ENCODE results near the gene SLN. TPM values are rescaled to one million over a fixed set of nuclear protein-coding genes. Genes with fewer than 3 reads are reported as not detected.
A peak's percentile ranks its signal among the peaks of the same experiment; 100 is the strongest.

Gene SLN
- total RNA-seq, 2 experiments from 2014 or later = not detected

DNA sequence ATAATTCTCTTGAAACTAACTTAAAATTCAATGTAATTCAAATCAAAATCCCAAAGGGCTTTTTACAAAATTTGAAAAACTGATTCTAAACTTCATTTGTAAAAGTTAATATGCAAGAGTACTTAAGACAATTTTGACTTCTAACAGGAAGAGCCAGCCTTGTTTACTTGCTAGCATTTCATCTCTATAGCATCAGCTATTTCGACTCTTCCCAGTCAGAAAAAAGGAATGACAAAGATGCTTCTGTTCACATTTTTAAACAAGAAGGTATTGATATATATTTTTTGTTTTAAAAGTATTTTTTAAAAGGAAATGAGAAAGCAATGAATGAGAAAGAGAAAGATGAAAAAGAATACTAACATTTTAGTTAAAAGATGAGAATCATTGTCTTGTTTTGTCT is 16.4 kb downstream of the SLN start:
- H3K36me3 Mint-ChIP-seq (ENCODE audit: low read depth) = no peaks in the 10 kb centered on the region
- Histone ChIP-seq H3K4me3 (ENCODE audit: low read length) (no peak overlapping the region), H3K4me1 (ENCODE audit: insufficient read depth, low read length) (no peaks in the 10 kb centered on the region), H3K27me3 (ENCODE audit: control insufficient read depth in 1 of 2, insufficient read depth in 2 of 2, low read length in 2 of 2) (peaks cover 4 to 24% of the 10 kb centered on the region in 2 experiments), H3K9me3 (ENCODE audit: control insufficient read depth in 1 of 2, insufficient read depth in 1 of 2, low read length in 2 of 2) (no peaks in the 10 kb centered on the region), H3K36me3 (ENCODE audit: insufficient read depth, low read length) (no peaks in the 10 kb centered on the region), H3K27ac (ENCODE audit: low read depth in 1 of 2, low read length in 2 of 2) (no peak overlapping the region)
- no peaks in the 10 kb centered on the region for H3K9me3 Mint-ChIP-seq
- no peak overlapping the region for H3K4me3 Mint-ChIP-seq
- CTCF ChIA-PET = interaction anchor here (0.9 kb wide), 1 partner anchor 10 kb away, joined by 3 read pairs; no protein-coding TSS in a partner anchor
- POLR2A ChIA-PET = no interaction called here
- ATAC-seq (ENCODE audit: poor library complexity) = no peak
- no peaks in the 10 kb centered on the region for H3K4me1 Mint-ChIP-seq (ENCODE audit: low read depth)
- peaks cover 51% of the 10 kb centered on the region for H3K27me3 Mint-ChIP-seq
- no peak for DNase-seq
- TF ChIP-seq, protein P1, sequence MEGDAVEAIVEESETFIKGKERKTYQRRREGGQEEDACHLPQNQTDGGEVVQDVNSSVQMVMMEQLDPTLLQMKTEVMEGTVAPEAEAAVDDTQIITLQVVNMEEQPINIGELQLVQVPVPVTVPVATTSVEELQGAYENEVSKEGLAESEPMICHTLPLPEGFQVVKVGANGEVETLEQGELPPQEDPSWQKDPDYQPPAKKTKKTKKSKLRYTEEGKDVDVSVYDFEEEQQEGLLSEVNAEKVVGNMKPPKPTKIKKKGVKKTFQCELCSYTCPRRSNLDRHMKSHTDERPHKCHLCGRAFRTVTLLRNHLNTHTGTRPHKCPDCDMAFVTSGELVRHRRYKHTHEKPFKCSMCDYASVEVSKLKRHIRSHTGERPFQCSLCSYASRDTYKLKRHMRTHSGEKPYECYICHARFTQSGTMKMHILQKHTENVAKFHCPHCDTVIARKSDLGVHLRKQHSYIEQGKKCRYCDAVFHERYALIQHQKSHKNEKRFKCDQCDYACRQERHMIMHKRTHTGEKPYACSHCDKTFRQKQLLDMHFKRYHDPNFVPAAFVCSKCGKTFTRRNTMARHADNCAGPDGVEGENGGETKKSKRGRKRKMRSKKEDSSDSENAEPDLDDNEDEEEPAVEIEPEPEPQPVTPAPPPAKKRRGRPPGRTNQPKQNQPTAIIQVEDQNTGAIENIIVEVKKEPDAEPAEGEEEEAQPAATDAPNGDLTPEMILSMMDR (IDR thresholded peaks at IDR 0.05) = no peak
- intact Hi-C loops (cut with DNase I, micrococcal nuclease) = no loop called here
- no peak overlapping the region for H3K27ac Mint-ChIP-seq

DNA sequence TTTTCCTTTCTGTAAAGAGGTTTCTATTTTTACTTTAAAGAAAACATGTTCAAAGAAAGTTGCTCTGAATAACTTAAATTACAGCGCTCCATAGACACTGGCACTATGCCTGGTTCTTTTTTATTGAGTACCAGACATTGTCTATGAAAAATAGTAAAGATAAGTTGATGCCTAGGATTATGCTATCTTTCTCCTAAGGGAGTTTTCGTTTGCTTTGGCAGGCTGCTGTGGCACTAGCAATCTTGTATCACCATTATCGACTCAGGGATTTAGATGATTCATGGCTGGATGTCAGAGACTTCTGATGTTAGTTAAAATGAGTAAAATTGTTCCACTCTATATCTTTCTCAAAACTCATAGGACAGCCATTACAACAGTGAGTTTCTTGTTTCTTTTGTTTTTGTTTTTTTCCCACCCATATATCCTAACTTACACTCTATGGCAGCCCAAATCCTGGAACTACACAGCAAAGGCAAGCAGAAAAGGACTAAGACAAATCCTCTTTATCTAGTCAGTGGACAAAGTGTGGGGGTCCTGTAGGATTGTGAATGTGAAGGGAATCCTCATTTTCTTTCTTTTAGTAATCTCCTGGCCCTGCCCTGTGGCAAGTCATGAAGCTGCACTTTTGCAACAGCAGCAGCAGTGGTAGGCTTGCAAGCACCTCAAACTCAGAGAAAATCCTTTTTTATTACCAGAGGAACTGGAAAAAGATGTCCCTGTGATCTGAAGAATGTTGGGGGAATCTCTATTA is 20.7 kb downstream of the SLN start:
- no peak overlapping the region for H3K27ac Mint-ChIP-seq
- ChIA-PET POLR2A (no interaction called here), CTCF (no interaction called here)
- intact Hi-C loops (cut with DNase I, micrococcal nuclease) = no loop called here
- Histone ChIP-seq H3K27ac (ENCODE audit: low read depth in 1 of 2, low read length in 2 of 2) (no peak overlapping the region), H3K27me3 (ENCODE audit: control insufficient read depth in 1 of 2, insufficient read depth in 2 of 2, low read length in 2 of 2) (peaks cover 3 to 15% of the 10 kb centered on the region in 2 experiments), H3K4me1 (ENCODE audit: insufficient read depth, low read length) (no peaks in the 10 kb centered on the region), H3K4me3 (ENCODE audit: low read length) (no peak overlapping the region), H3K36me3 (ENCODE audit: insufficient read depth, low read length) (no peaks in the 10 kb centered on the region), H3K9me3 (ENCODE audit: control insufficient read depth in 1 of 2, insufficient read depth in 1 of 2, low read length in 2 of 2) (no peaks in the 10 kb centered on the region)
- peaks cover 33% of the 10 kb centered on the region for H3K27me3 Mint-ChIP-seq
- no peak for DNase-seq
- H3K36me3 Mint-ChIP-seq (ENCODE audit: low read depth) = no peaks in the 10 kb centered on the region
- TF ChIP-seq, protein P1 (IDR thresholded peaks at IDR 0.05) = no peak
- no peaks in the 10 kb centered on the region for H3K4me1 Mint-ChIP-seq (ENCODE audit: low read depth)
- H3K9me3 Mint-ChIP-seq = no peaks in the 10 kb centered on the region
- H3K4me3 Mint-ChIP-seq = no peak overlapping the region
- ATAC-seq (ENCODE audit: poor library complexity) = no peak

DNA sequence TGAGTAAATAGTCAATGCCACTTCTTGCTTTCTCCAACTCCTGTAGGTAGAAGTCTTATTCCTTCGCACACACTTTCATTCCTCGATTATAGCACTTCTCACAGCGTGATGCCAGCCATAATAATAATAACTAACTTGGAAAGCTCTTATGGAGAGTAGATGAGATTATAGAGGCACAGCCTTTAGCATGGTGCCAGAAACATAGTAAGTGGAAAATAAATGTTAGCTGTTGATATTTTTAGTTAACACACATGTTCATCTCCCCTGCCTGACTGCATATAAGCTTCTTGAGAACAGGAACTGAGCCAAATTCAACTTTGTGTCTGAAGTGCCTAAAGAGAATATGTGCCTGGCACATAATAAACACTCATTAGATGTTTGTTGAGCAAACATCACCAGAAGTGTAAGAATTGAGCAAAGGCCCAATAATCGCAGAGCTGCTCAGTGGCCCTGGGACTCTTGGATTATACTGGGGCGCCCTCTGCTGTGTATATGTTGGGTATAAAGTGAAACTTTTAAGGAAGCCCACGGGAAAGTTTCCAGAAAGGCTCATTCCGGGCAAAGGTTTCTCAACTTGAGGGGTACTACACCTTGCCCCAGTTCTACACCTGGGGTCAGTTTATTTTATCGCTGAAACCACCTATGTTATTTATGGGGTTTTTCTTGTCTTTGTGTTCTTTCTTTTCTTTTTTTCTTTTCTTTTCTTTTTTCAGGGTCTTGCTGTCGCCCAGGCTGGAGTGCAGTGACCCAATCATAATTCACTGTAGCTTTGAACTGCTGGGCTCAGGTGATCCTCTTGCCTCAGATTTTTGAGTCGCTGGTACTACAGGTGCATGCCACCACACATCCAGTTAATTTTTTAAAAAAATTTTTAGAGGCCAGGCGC is 22.3 kb downstream of the SLN start:
- ATAC-seq (ENCODE audit: poor library complexity) (peak; percentile 44), DNase-seq (peak; percentile 13 to 67 (median 42))
- Histone ChIP-seq H3K4me3 (ENCODE audit: low read length) (no peak overlapping the region), H3K27ac (ENCODE audit: low read depth in 1 of 2, low read length in 2 of 2) (no peak overlapping the region), H3K36me3 (ENCODE audit: insufficient read depth, low read length) (no peaks in the 10 kb centered on the region), H3K4me1 (ENCODE audit: insufficient read depth, low read length) (no peaks in the 10 kb centered on the region), H3K9me3 (ENCODE audit: control insufficient read depth in 1 of 2, insufficient read depth in 1 of 2, low read length in 2 of 2) (no peaks in the 10 kb centered on the region), H3K27me3 (ENCODE audit: control insufficient read depth in 1 of 2, insufficient read depth in 2 of 2, low read length in 2 of 2) (peaks cover 3 to 15% of the 10 kb centered on the region in 2 experiments)
- CTCF ChIA-PET = interaction anchor here (0.7 to 2.0 kb wide), 6 partner anchors 8 to 141 kb away, joined by 3 to 9 read pairs (median 4); no protein-coding TSS in a partner anchor
- no peak overlapping the region for H3K27ac Mint-ChIP-seq
- intact Hi-C loops (cut with DNase I, micrococcal nuclease) = loop anchor here (1.0 to 10.0 kb wide), 6 partner anchors 112 to 205 kb away; no protein-coding TSS in a partner anchor
- H3K36me3 Mint-ChIP-seq (ENCODE audit: low read depth) = no peaks in the 10 kb centered on the region
- no peaks in the 10 kb centered on the region for H3K9me3 Mint-ChIP-seq
- H3K4me1 Mint-ChIP-seq (ENCODE audit: low read depth) = no peaks in the 10 kb centered on the region
- TF ChIP-seq, protein P1 (IDR thresholded peaks at IDR 0.05) = peak; percentile 29
- POLR2A ChIA-PET = interaction anchor here (0.5 to 1.0 kb wide), 2 partner anchors 8 to 87 kb away, joined by 5 to 6 read pairs; no protein-coding TSS in a partner anchor
- peaks cover 29% of the 10 kb centered on the region for H3K27me3 Mint-ChIP-seq
- H3K4me3 Mint-ChIP-seq = no peak overlapping the region

Data from CD4-positive, alpha-beta T cell (primary cell).